HEK293 (cell line): ENCODE measurements around the gene REEP6.

ENCODE experiments used
- HIC1 ChIP-seq: fragments of 450-650 bp; formaldehyde crosslinking; IDR thresholded peaks from 2 replicates; pipeline ENCODE4 v1.5.1; 2016; ENCODE audit warnings: missing biosample characterization, missing genetic modification characterization
- KLF1 ChIP-seq: fragments of 450-650 bp; formaldehyde crosslinking; IDR thresholded peaks from 2 replicates; pipeline ENCODE4 v1.5.1; 2016; ENCODE audit warnings: missing biosample characterization, missing genetic modification characterization

- no peak for TF ChIP-seq KLF1 (tag by site-specific recombination)
- TF ChIP-seq HIC1 (tag by site-specific recombination): no peak
Measured at GRCh38 chr19:1496714-1497577, 6.0 kb downstream of the REEP6 start.
